Hepatocyte (in vitro differentiated cells): ENCODE results near the gene DEFB124. TPM values are rescaled to one million over a fixed set of nuclear protein-coding genes. Genes with fewer than 3 reads are reported as not detected.
"Not testable (repeated sequence)": the region's sequence is repeated elsewhere in the genome, so short reads cannot be mapped to it uniquely, and the experiment has no call there.

ENCODE experiments used
- DNase-seq: peaks from one replicate; pipeline ENCODE4 v3.0.0-alpha.2; 2016; ENCODE audit warnings: low spot score
- H2AFZ ChIP-seq: fragments of 200-600 bp; sonication (generic); 2 replicates; pipeline ENCODE4 v1.6.0; 2016; ENCODE audit warnings: antibody characterized with exemption, mild to moderate bottlenecking
- H3K27ac ChIP-seq: fragments of 200-600 bp; sonication (generic); 2 replicates; pipeline ENCODE4 v1.5.1; 2016; ENCODE audit warnings: mild to moderate bottlenecking
- H3K27me3 ChIP-seq: fragments of 200-600 bp; sonication (generic); 2 replicates; pipeline ENCODE4 v1.6.1; 2016
- H3K36me3 ChIP-seq: fragments of 200-600 bp; sonication (generic); replicated peaks from 2 replicates; pipeline ENCODE4 v1.5.1; 2016; ENCODE audit warnings: low read depth; ENCODE audit not compliant: insufficient read depth
- H3K4me1 ChIP-seq: fragments of 200-600 bp; sonication (generic); 2 replicates; pipeline ENCODE4 v1.5.1; 2016; ENCODE audit warnings: mild to moderate bottlenecking, moderate library complexity; ENCODE audit not compliant: insufficient read depth
- H3K4me2 ChIP-seq: fragments of 200-600 bp; sonication (generic); 2 replicates; pipeline ENCODE4 v1.6.0; 2016
- H3K4me3 ChIP-seq: fragments of 200-600 bp; sonication (generic); 2 replicates; pipeline ENCODE4 v1.5.1; 2016; ENCODE audit warnings: mild to moderate bottlenecking
- H3K79me2 ChIP-seq: fragments of 200-600 bp; sonication (generic); 2 replicates; pipeline ENCODE4 v1.6.0; 2017; ENCODE audit warnings: mild to moderate bottlenecking
- H3K9me2 ChIP-seq: fragments of 200-600 bp; sonication (generic); replicated peaks from 2 replicates; pipeline ENCODE4 v1.6.0; 2017; ENCODE audit warnings: mild to moderate bottlenecking; ENCODE audit not compliant: insufficient read depth
- H3K9me3 ChIP-seq: fragments of 200-600 bp; sonication (generic); 2 replicates; pipeline ENCODE4 v1.5.1; 2016; ENCODE audit warnings: low read depth, mild to moderate bottlenecking
- H4K20me1 ChIP-seq: fragments of 200-600 bp; sonication (generic); 2 replicates; pipeline ENCODE4 v1.6.0; 2016; ENCODE audit warnings: mild to moderate bottlenecking; ENCODE audit not compliant: insufficient read depth, poor library complexity, severe bottlenecking
- CTCF ChIP-seq: fragments of 200-600 bp; sonication (generic); IDR thresholded peaks from 2 replicates; pipeline ENCODE4 v1.5.1; 2016; ENCODE audit warnings: antibody characterized with exemption, mild to moderate bottlenecking; ENCODE audit not compliant: poor library complexity
- EZH2 ChIP-seq: fragments of 200-600 bp; sonication (generic); IDR thresholded peaks from 2 replicates; pipeline ENCODE4 v1.6.1; 2016; ENCODE audit warnings: antibody characterized with exemption, mild to moderate bottlenecking, borderline replicate concordance
- EZH2phosphoT487 ChIP-seq: fragments of 200-600 bp; sonication (generic); IDR thresholded peaks from one replicate; pipeline ENCODE4 v1.6.1; 2018; ENCODE audit warnings: antibody characterized with exemption, mild to moderate bottlenecking, low read depth, moderate library complexity; ENCODE audit not compliant: unreplicated experiment, severe bottlenecking
- WGBS: methylation state at CpG from one replicate; pipeline ENCODE4 v1.1.6; 2016; ENCODE audit warnings: low lambda C conversion rate; ENCODE audit errors: missing lambda C conversion rate; 5-methylcytosine and 5-hydroxymethylcytosine counted together
- polyA plus RNA-seq: library from polyadenylated mRNA; unstranded; fragments of >200 nt; fragmentation: Nextera tagmentation; extraction: Ambion mirVana; gene quantifications from 2 replicates; pipeline ENCODE4 v1.2.1, GENCODE V29; 2016
- total RNA-seq: library from RNA; depleted of rRNA; stranded (reverse); fragments of >200 nt; gene quantifications from 2 replicates; pipeline ENCODE4 v1.2.3, GENCODE V29; 2014

Gene DEFB124
- total and polyA plus RNA-seq, 2 experiments from 2014 or later: not detected

GRCh38 chr20:31473331-31474096 is 1.4 kb downstream of the DEFB124 start:
- no peaks in the 10 kb centered on the region for H4K20me1 ChIP-seq
- H3K27ac ChIP-seq: no peak overlapping the region
- H2AFZ ChIP-seq: no peak overlapping the region
- H3K27me3 ChIP-seq: peaks cover 14% of the 10 kb centered on the region
- no peak overlapping the region for H3K4me3 ChIP-seq
- no peak for TF ChIP-seq CTCF
- TF ChIP-seq EZH2: no peak
- no peak for TF ChIP-seq EZH2phosphoT487
- DNase-seq: no peak
- no peaks in the 10 kb centered on the region for H3K4me1 ChIP-seq
- no peaks in the 10 kb centered on the region for H3K79me2 ChIP-seq
- H3K4me2 ChIP-seq: no peak overlapping the region
- H3K36me3 ChIP-seq: no peaks in the 10 kb centered on the region
- WGBS: 77% methylated on average over 5 of the region's 5 CpGs
- H3K9me2 ChIP-seq: no peaks in the 10 kb centered on the region
- H3K9me3 ChIP-seq: no peaks in the 10 kb centered on the region

GRCh38 chr20:31472395-31473330 is 2.3 kb downstream of the DEFB124 start:
- Histone ChIP-seq H3K9me2 (no peaks in the 10 kb centered on the region), H3K27ac (no peak overlapping the region), H3K27me3 (peaks cover 14% of the 10 kb centered on the region), H3K79me2 (no peaks in the 10 kb centered on the region), H3K4me1 (no peaks in the 10 kb centered on the region), H3K4me2 (no peak overlapping the region), H3K4me3 (no peak overlapping the region), H3K36me3 (no peaks in the 10 kb centered on the region), H2AFZ (no peak overlapping the region), H3K9me3 (no peaks in the 10 kb centered on the region), H4K20me1 (no peaks in the 10 kb centered on the region)
- WGBS: 57% methylated on average over 7 of the region's 8 CpGs
- TF ChIP-seq EZH2phosphoT487 (no peak), CTCF (no peak), EZH2 (no peak)
- no peak for DNase-seq

- H3K9me3 ChIP-seq, H3K4me1 ChIP-seq, DNase-seq, H2AFZ ChIP-seq, H3K27me3 ChIP-seq, H4K20me1 ChIP-seq, H3K36me3 ChIP-seq, H3K4me2 ChIP-seq, H3K27ac ChIP-seq, H3K4me3 ChIP-seq, H3K79me2 ChIP-seq, H3K9me2 ChIP-seq: not testable (repeated sequence)
- no CpG with 5 or more reads among the region's 33 CpGs for WGBS
These were observed 4.0 kb downstream of the DEFB124 start for GRCh38 chr20:31470946-31471345.

- H3K27ac ChIP-seq: no peak overlapping the region
- WGBS: 90% methylated on average over 1 of the region's 1 CpG
- H3K79me2 ChIP-seq: no peaks in the 10 kb centered on the region
- no peaks in the 10 kb centered on the region for H3K36me3 ChIP-seq
- H3K27me3 ChIP-seq: peaks cover 4% of the 10 kb centered on the region
- H3K4me2 ChIP-seq: no peak overlapping the region
- H2AFZ ChIP-seq: no peak overlapping the region
- H4K20me1 ChIP-seq: no peaks in the 10 kb centered on the region
- no peaks in the 10 kb centered on the region for H3K9me2 ChIP-seq
- no peak for TF ChIP-seq EZH2phosphoT487
- TF ChIP-seq EZH2: no peak
- TF ChIP-seq CTCF: no peak
- H3K4me3 ChIP-seq: no peak overlapping the region
- H3K4me1 ChIP-seq: no peaks in the 10 kb centered on the region
- no peaks in the 10 kb centered on the region for H3K9me3 ChIP-seq
- no peak for DNase-seq
These were observed 20.6 kb downstream of the DEFB124 start for GRCh38 chr20:31454361-31454760.
